ENCODE measurements around the gene CDKL5. TPM values are rescaled to one million over a fixed set of nuclear protein-coding genes. Genes with fewer than 3 reads are reported as not detected.

The CDKL5 gene
- total and polyA plus RNA-seq, 8 donors, result under 0.01 to 21.4 (median 3.5) TPM

DNA sequence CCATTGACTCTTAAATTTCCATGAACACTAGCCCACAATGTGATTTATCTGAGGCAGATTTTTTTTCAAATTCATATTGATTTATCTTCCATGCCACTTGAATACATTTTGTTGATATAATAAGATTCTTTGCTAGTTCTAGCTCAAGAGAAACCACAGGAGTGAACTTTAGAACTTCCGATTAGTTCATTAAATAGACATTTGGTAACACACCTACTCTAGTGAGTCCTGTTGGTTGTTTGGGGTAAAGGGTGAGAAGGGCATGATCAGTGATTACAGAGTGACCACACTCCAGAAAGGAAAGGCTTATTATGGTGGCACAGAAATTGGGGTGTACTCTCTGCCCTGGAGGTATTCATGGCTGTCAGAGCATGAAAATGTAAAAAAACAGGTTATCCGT, 120.4 kb downstream of the CDKL5 start:
- no peak overlapping the region for H3K27ac ChIP-seq
- no peaks in the 10 kb centered on the region for H3K9me3 ChIP-seq
- H3K4me3 ChIP-seq, result no peak overlapping the region
- 47 to 87% (median 64%) methylated on average over 2 of the region's 2 CpGs for WGBS, 5 donors
- intact Hi-C loops (cut with DNase I; ENCODE audit: low total_unique reads), result no loop called here
- no peaks in the 10 kb centered on the region for H3K36me3 ChIP-seq
- peak in 1 of 2 donors; percentile 54 for DNase-seq
- no peak for TF ChIP-seq EP300 (IDR thresholded peaks at IDR 0.05)
- TF ChIP-seq POLR2AphosphoS5 (IDR thresholded peaks at IDR 0.05), result no peak
- TF ChIP-seq, protein P1, sequence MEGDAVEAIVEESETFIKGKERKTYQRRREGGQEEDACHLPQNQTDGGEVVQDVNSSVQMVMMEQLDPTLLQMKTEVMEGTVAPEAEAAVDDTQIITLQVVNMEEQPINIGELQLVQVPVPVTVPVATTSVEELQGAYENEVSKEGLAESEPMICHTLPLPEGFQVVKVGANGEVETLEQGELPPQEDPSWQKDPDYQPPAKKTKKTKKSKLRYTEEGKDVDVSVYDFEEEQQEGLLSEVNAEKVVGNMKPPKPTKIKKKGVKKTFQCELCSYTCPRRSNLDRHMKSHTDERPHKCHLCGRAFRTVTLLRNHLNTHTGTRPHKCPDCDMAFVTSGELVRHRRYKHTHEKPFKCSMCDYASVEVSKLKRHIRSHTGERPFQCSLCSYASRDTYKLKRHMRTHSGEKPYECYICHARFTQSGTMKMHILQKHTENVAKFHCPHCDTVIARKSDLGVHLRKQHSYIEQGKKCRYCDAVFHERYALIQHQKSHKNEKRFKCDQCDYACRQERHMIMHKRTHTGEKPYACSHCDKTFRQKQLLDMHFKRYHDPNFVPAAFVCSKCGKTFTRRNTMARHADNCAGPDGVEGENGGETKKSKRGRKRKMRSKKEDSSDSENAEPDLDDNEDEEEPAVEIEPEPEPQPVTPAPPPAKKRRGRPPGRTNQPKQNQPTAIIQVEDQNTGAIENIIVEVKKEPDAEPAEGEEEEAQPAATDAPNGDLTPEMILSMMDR (IDR thresholded peaks at IDR 0.05), result no peak
- no peak for TF ChIP-seq POLR2A (IDR thresholded peaks at IDR 0.05)
- no peaks in the 10 kb centered on the region for H3K4me1 ChIP-seq
- no peaks in the 10 kb centered on the region for H3K27me3 ChIP-seq

DNA sequence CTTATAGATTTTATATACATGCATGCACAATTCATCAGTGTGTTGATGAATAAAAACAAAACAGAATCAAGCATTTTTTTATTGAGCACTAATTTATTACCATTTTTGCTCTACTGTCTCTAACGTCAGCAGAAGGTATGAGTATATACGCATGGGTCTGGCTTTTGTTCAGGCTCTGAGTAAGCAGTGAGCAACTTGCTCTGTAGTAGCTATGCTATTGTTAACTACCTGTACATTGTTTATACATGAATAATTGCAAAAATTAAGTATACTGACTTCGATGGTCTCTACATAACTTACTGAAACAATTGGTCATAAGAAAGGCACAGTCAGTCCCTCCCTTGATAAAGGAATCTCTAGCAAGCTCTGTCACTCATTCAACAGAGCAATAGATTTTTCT, 123.6 kb downstream of the CDKL5 start:
- no peaks in the 10 kb centered on the region for H3K9me3 ChIP-seq
- H3K36me3 ChIP-seq, result no peaks in the 10 kb centered on the region
- no peak for TF ChIP-seq POLR2A (IDR thresholded peaks at IDR 0.05)
- TF ChIP-seq, protein P1 (IDR thresholded peaks at IDR 0.05), result no peak
- TF ChIP-seq EP300 (IDR thresholded peaks at IDR 0.05), result no peak
- TF ChIP-seq POLR2AphosphoS5 (IDR thresholded peaks at IDR 0.05), result no peak
- intact Hi-C loops (cut with DNase I; ENCODE audit: low total_unique reads), result no loop called here
- no peak overlapping the region for H3K27ac ChIP-seq
- no peaks in the 10 kb centered on the region for H3K4me1 ChIP-seq
- H3K27me3 ChIP-seq, result no peaks in the 10 kb centered on the region
- H3K4me3 ChIP-seq, result no peak overlapping the region
- no peak for DNase-seq
- WGBS, 5 donors, result 52 to 81% (median 72%) methylated on average over 3 of the region's 3 CpGs

GRCh38 chrX:18549643-18550042, 124.2 kb downstream of the CDKL5 start:
- WGBS, 5 donors, result 41 to 83% (median 76%) methylated on average over 1 of the region's 1 CpG
- H3K4me3 ChIP-seq, result no peak overlapping the region
- DNase-seq, result no peak
- no peaks in the 10 kb centered on the region for H3K27me3 ChIP-seq
- TF ChIP-seq POLR2AphosphoS5 (IDR thresholded peaks at IDR 0.05) (no peak), EP300 (IDR thresholded peaks at IDR 0.05) (no peak), POLR2A (IDR thresholded peaks at IDR 0.05) (no peak)
- TF ChIP-seq, protein P1 (IDR thresholded peaks at IDR 0.05), result no peak
- no peaks in the 10 kb centered on the region for H3K4me1 ChIP-seq
- H3K9me3 ChIP-seq, result no peaks in the 10 kb centered on the region
- intact Hi-C loops (cut with DNase I; ENCODE audit: low total_unique reads), result no loop called here
- H3K36me3 ChIP-seq, result no peaks in the 10 kb centered on the region
- no peak overlapping the region for H3K27ac ChIP-seq

- H3K27me3 ChIP-seq, result no peaks in the 10 kb centered on the region
- H3K4me3 ChIP-seq, result no peak overlapping the region
- WGBS, 5 donors, result 19 to 79% (median 65%) methylated on average over 1 of the region's 1 CpG
- H3K9me3 ChIP-seq, result no peaks in the 10 kb centered on the region
- no peak overlapping the region for H3K27ac ChIP-seq
- no peaks in the 10 kb centered on the region for H3K36me3 ChIP-seq
- intact Hi-C loops (cut with DNase I; ENCODE audit: low total_unique reads), result no loop called here
- TF ChIP-seq POLR2A (IDR thresholded peaks at IDR 0.05), result no peak
- TF ChIP-seq, protein P1 (IDR thresholded peaks at IDR 0.05), result no peak
- no peak for TF ChIP-seq EP300 (IDR thresholded peaks at IDR 0.05)
- no peak for TF ChIP-seq POLR2AphosphoS5 (IDR thresholded peaks at IDR 0.05)
- DNase-seq, result no peak
- no peaks in the 10 kb centered on the region for H3K4me1 ChIP-seq
Measured at GRCh38 chrX:18557879-18558278, 132.5 kb downstream of the CDKL5 start.
